Heart left ventricle (tissue), 13 donors: ENCODE measurements around the gene ZNF37A.

ENCODE experiments used
- CTCF ChIP-seq, 12 donors: fragments of 200-600 bp; sonication (generic) in 4 of 12; IDR thresholded peaks; one replicate each; pipeline versions ENCODE4 v1.5.0 to v1.8.0; 2018 to 2022; ENCODE audit warnings: antibody characterized with exemption in 12 of 12, mild to moderate bottlenecking in 5 of 12
- POLR2A ChIP-seq, 2 donors: fragments of 450-650 bp; IDR thresholded peaks; one replicate each; pipeline ENCODE4 v1.6.1; 2017; ENCODE audit warnings: antibody characterized with exemption in 2 of 2, mild to moderate bottlenecking in 2 of 2, moderate library complexity in 2 of 2
- donor health status: ischemic (EF 13 %, LVEDD 7.1; RV severe dilation, severe dysfunction).
- donor health status: DM: no; HTN: yes; CAD: no.
- donor health status: DM: no; HTN: no; CAD: no.
- donor health status: ischemic (EF 25% LVEDD 6.9; RV normal size, moderate dysfunction).
- donor health status: ischemic (EF 25% LVEDD 5.7; RV mildly dilated, moderate dysfunction).
- donor health status: ischemic (EF 35%, LVEDD 5.7; RV mildly dilated, moderate dysfunction).
- donor health status: nonischemic (EF 11% LVEDD 7.7; RV severe dilation, severe dysfunction).
- donor health status: DM: yes; HTN: yes; CAD: no.
- donor health status: PGD.
- donor health status: ischemic (EF 29% LVEDD 5.4; RV normal size, mild dysfunction).
- donor health status: nonischemic (EF 23%, LVEDD 6.1; RV moderate dilation, normal function).

- TF ChIP-seq CTCF (IDR thresholded peaks at IDR 0.05), result no peak
- no peak for TF ChIP-seq POLR2A (IDR thresholded peaks at IDR 0.05)
These were observed 23.6 kb upstream of the ZNF37A start for GRCh38 chr10:38070501-38070900.
